ENCODE measurements around the gene ADARB2.

The ADARB2 gene

GRCh38 chr10:1287487-1287886, 449.8 kb downstream of the ADARB2 start:
- DNase-seq (ENCODE audit: low read depth): no peak

GRCh38 chr10:1284076-1284475, 453.2 kb downstream of the ADARB2 start:
- DNase-seq (ENCODE audit: low read depth): no peak

- no peak for DNase-seq (ENCODE audit: low read depth)
These were observed 455.9 kb downstream of the ADARB2 start for GRCh38 chr10:1281405-1281782.

GRCh38 chr10:1280466-1281404, 456.6 kb downstream of the ADARB2 start:
- DNase-seq (ENCODE audit: low read depth): no peak

- no peak for DNase-seq (ENCODE audit: low read depth)
These were observed 459.0 kb downstream of the ADARB2 start for GRCh38 chr10:1278306-1278705.

- DNase-seq (ENCODE audit: low read depth): no peak
These were observed 462.4 kb downstream of the ADARB2 start for GRCh38 chr10:1274701-1275544.

- no peak for DNase-seq (ENCODE audit: low read depth)
These were observed 463.1 kb downstream of the ADARB2 start for GRCh38 chr10:1274111-1274661.

GRCh38 chr10:1273372-1274105, 463.8 kb downstream of the ADARB2 start:
- no peak for DNase-seq (ENCODE audit: low read depth)

- DNase-seq (ENCODE audit: low read depth): no peak
These were observed 464.6 kb downstream of the ADARB2 start for GRCh38 chr10:1272777-1273161.

- no peak for DNase-seq (ENCODE audit: low read depth)
These were observed 465.1 kb downstream of the ADARB2 start for GRCh38 chr10:1272079-1272776.

GRCh38 chr10:1270906-1271305, 466.4 kb downstream of the ADARB2 start:
- no peak for DNase-seq (ENCODE audit: low read depth)

GRCh38 chr10:1270490-1270889, 466.8 kb downstream of the ADARB2 start:
- no peak for DNase-seq (ENCODE audit: low read depth)

- no peak for DNase-seq (ENCODE audit: low read depth)
These were observed 468.5 kb downstream of the ADARB2 start for GRCh38 chr10:1268831-1269230.

GRCh38 chr10:1267568-1267967, 469.8 kb downstream of the ADARB2 start:
- DNase-seq (ENCODE audit: low read depth): no peak

- DNase-seq (ENCODE audit: low read depth): no peak
These were observed 470.2 kb downstream of the ADARB2 start for GRCh38 chr10:1267148-1267547.

GRCh38 chr10:1266033-1266802, 471.1 kb downstream of the ADARB2 start:
- no peak for DNase-seq (ENCODE audit: low read depth)

- DNase-seq (ENCODE audit: low read depth): no peak
These were observed 473.3 kb downstream of the ADARB2 start for GRCh38 chr10:1264001-1264400.

GRCh38 chr10:1257274-1257673, 480.1 kb downstream of the ADARB2 start:
- no peak for DNase-seq (ENCODE audit: low read depth)

- no peak for DNase-seq (ENCODE audit: low read depth)
These were observed 480.9 kb downstream of the ADARB2 start for GRCh38 chr10:1256432-1256725.

GRCh38 chr10:1255600-1256431, 481.5 kb downstream of the ADARB2 start:
- DNase-seq (ENCODE audit: low read depth): no peak

Data from activated gamma-delta T cell treated with anti-CD3 and anti-CD28 coated beads, Interleukin-2, amount 50 U/mL, for 16 hours (primary cell).